Measurements from ENCODE around the gene TMEM132A.

The TMEM132A gene

GRCh38 chr11:60921259-60921658 lies 3.0 kb upstream of the TMEM132A start:
- Histone ChIP-seq H3K27ac (ENCODE audit: poor library complexity, severe bottlenecking) (no peak overlapping the region), H3K4me1 (ENCODE audit: insufficient read depth, poor library complexity, severe bottlenecking) (peaks cover 17% of the 10 kb centered on the region), H3K4me3 (ENCODE audit: severe bottlenecking) (no peak overlapping the region), H3K36me3 (ENCODE audit: low read depth) (peaks cover 26% of the 10 kb centered on the region), H3K27me3 (ENCODE audit: insufficient read depth, poor library complexity, severe bottlenecking) (no peaks in the 10 kb centered on the region), H3K9me3 (ENCODE audit: severe bottlenecking) (no peaks in the 10 kb centered on the region)
- TF ChIP-seq CTCF (IDR thresholded peaks at IDR 0.05; ENCODE audit: poor library complexity, severe bottlenecking), result no peak
- ATAC-seq (ENCODE audit: low read depth) (no peak), DNase-seq (ENCODE audit: low spot score) (no peak)

- no peak for DNase-seq (ENCODE audit: low spot score)
- Histone ChIP-seq H3K27me3 (ENCODE audit: insufficient read depth, poor library complexity, severe bottlenecking) (no peaks in the 10 kb centered on the region), H3K4me1 (ENCODE audit: insufficient read depth, poor library complexity, severe bottlenecking) (peaks cover 14% of the 10 kb centered on the region), H3K4me3 (ENCODE audit: severe bottlenecking) (no peak overlapping the region), H3K9me3 (ENCODE audit: severe bottlenecking) (no peaks in the 10 kb centered on the region), H3K36me3 (ENCODE audit: low read depth) (peaks cover 24% of the 10 kb centered on the region), H3K27ac (ENCODE audit: poor library complexity, severe bottlenecking) (no peak overlapping the region)
- ATAC-seq (ENCODE audit: low read depth), result no peak
- TF ChIP-seq CTCF (IDR thresholded peaks at IDR 0.05; ENCODE audit: poor library complexity, severe bottlenecking), result no peak
Measured at GRCh38 chr11:60921777-60922335, 2.4 kb upstream of the TMEM132A start.

- TF ChIP-seq CTCF (IDR thresholded peaks at IDR 0.05; ENCODE audit: poor library complexity, severe bottlenecking), result no peak
- no peak for ATAC-seq (ENCODE audit: low read depth)
- no peak overlapping the region for H3K4me3 ChIP-seq (ENCODE audit: severe bottlenecking)
- peaks cover 9% of the 10 kb centered on the region for H3K4me1 ChIP-seq (ENCODE audit: insufficient read depth, poor library complexity, severe bottlenecking)
- no peaks in the 10 kb centered on the region for H3K27me3 ChIP-seq (ENCODE audit: insufficient read depth, poor library complexity, severe bottlenecking)
- H3K27ac ChIP-seq (ENCODE audit: poor library complexity, severe bottlenecking), result no peak overlapping the region
- H3K36me3 ChIP-seq (ENCODE audit: low read depth), result peaks cover 24% of the 10 kb centered on the region
- no peak for DNase-seq (ENCODE audit: low spot score)
- H3K9me3 ChIP-seq (ENCODE audit: severe bottlenecking), result no peaks in the 10 kb centered on the region
Measured at GRCh38 chr11:60922906-60923305, 1.4 kb upstream of the TMEM132A start.

- peak; percentile 7 for TF ChIP-seq CTCF (IDR thresholded peaks at IDR 0.05; ENCODE audit: poor library complexity, severe bottlenecking)
- ATAC-seq (ENCODE audit: low read depth) (no peak), DNase-seq (ENCODE audit: low spot score) (no peak)
- H3K9me3 ChIP-seq (ENCODE audit: severe bottlenecking), result no peaks in the 10 kb centered on the region
- no peak overlapping the region for H3K4me3 ChIP-seq (ENCODE audit: severe bottlenecking)
- H3K27ac ChIP-seq (ENCODE audit: poor library complexity, severe bottlenecking), result no peak overlapping the region
- peaks cover 9% of the 10 kb centered on the region for H3K4me1 ChIP-seq (ENCODE audit: insufficient read depth, poor library complexity, severe bottlenecking)
- peaks cover 24% of the 10 kb centered on the region for H3K36me3 ChIP-seq (ENCODE audit: low read depth)
- H3K27me3 ChIP-seq (ENCODE audit: insufficient read depth, poor library complexity, severe bottlenecking), result no peaks in the 10 kb centered on the region
Measured at GRCh38 chr11:60923326-60923725, 934 bp upstream of the TMEM132A start.

- Histone ChIP-seq H3K36me3 (ENCODE audit: low read depth) (peaks cover 24% of the 10 kb centered on the region), H3K4me3 (ENCODE audit: severe bottlenecking) (peak overlapping the region; percentile 54), H3K9me3 (ENCODE audit: severe bottlenecking) (no peaks in the 10 kb centered on the region), H3K4me1 (ENCODE audit: insufficient read depth, poor library complexity, severe bottlenecking) (peaks cover 7% of the 10 kb centered on the region), H3K27me3 (ENCODE audit: insufficient read depth, poor library complexity, severe bottlenecking) (no peaks in the 10 kb centered on the region), H3K27ac (ENCODE audit: poor library complexity, severe bottlenecking) (no peak overlapping the region)
- ATAC-seq (ENCODE audit: low read depth) (peak; percentile 17), DNase-seq (ENCODE audit: low spot score) (no peak)
- no peak for TF ChIP-seq CTCF (IDR thresholded peaks at IDR 0.05; ENCODE audit: poor library complexity, severe bottlenecking)
Measured at GRCh38 chr11:60923800-60924109, 505 bp upstream of the TMEM132A start.
